Inflammatory macrophage (primary cell): ENCODE results near the gene U2AF2.
A peak's percentile ranks its signal among the peaks of the same experiment; 100 is the strongest.

Source experiments
- DNase-seq, 2 donors: peaks; one replicate each; pipeline ENCODE4 v3.0.0-alpha.2; 2020 to 2022

The U2AF2 gene

DNA sequence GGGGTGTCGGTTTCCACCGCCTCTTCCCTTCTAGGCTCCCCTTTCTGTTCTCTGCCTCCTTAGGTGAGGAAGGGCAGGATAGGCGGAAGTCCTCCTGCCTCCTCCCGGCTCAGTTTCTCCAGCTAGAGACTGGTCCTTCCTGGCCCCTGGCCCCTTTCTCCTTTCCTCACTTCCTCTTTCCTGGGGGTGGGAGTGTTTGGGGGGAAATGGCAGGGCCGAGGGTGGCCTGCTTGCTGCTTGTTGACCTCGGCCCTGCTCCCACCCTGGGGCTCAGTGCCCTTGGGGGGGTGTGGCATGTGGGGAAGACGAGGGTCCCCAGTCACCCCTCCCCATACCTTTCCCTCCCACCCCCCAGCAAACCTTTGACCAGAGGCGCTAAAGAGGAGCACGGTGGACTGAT is 5.0 kb downstream of the U2AF2 start:
- DNase-seq = no peak

DNA sequence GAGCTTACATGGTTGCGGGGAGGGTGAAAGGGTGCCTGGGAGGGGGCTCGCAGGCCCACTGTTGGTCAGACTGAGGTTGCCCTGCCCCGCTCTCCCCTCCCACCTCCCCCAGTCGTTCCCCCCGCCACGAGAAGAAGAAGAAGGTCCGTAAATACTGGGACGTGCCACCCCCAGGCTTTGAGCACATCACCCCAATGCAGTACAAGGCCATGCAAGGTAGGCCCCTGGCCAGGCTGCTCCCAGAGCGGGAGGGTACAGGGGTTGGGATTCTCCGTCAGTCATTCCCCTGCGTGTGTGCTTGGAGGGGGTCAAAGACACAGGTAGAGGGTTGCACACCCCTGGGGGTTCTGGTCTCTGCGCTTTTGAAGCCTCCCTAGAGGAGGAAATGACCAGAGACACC is 5.6 kb downstream of the U2AF2 start:
- no peak for DNase-seq

DNA sequence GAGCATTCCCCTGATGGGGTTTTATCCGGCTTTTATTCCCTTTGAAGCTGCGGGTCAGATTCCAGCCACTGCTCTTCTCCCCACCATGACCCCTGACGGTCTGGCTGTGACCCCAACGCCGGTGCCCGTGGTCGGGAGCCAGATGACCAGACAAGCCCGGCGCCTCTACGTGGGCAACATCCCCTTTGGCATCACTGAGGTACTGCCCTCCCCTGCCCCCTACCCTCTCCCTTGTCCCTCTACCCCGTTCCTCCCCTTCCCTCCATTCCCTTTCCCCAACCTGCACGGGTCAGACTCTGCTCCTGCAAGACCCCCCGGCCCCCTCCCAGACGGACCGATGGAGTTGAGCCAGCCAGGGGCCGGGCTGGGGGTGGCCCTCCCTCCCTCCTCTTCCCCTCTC is 6.2 kb downstream of the U2AF2 start:
- DNase-seq = no peak

DNA sequence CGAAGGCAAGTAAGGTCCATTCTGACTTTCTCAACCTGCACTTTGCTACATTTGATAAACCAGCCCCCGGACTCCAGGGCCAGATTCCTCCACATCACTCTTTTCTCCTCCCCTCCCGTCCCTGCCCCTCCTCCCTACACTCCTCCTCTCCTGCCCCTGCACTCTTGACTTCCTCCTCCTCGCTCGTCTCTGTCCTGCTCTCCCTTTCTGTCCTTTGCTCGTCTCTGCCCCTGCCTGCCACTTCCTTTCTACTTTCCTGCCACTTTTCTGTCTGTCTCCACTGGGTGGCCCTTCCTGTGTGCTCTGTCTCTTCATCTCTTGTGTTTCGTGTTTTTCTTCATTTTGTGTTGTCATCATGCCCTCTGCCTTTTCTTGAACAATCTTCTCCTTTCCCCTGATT is 7.0 kb downstream of the U2AF2 start:
- DNase-seq = no peak

DNA sequence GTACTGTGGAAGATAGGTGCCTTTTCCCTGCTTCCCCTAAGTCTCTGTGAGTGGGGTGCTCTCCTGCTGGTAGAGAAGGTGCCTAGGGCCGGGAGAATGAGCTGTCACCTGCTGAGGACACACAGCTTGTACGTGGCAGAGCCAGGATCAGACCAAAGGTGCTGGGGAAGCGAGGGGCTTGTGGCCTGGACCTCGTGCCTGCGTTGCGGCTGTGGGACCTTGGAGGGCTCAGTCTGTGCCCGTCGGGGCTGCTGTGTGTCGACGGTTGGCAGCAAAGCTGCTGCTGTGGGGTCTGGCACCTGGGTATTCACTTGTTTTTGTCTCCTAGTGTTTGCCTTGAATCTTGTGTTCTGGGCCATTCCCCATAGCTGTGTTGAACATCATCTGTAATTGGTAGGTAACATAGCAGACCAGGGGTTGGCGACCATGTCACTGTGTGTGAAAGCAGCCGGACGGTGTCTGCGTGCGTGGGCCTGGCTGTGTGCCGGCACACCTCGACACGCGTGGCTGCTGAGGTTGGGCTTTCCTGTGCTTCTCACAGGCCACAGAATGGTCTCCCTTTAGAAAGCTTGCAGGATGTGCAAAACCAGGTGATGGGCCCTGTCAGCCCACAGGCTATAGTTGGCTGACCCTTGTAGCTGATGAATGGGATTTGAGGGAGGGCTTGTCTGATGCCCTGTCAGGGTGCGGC is 9.2 kb downstream of the U2AF2 start:
- DNase-seq = no peak

DNA sequence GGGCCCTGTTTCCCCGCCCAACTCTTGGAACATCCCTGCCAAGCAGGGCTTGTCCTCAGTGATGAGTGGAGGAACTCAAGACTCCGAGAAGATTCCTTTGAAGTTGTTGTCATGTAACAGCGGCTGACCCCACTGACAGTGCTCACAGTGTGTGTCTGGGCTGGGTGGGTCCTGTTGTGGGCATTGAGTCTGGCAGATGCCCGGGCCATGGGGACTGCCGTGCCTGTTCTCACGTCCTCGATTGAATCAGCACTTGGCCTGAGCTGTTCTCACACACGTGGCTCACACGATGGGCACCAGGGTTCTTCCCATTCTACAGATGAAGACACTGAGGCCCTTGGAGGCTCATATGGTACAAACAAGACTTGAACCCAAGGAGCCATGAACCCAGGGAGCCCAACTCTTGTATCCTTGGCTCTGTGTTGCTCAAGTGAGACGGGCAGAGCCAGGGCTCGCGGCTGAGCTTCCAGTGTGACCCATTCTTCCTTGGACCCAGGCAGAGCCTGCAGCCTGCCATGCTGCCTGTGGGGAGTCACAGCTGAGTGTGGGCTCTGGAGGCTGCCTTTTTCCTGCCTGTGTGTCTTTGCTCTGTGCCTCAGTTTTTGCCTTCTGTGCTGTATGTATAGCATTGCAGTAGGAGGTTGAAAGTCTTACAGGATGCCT is 11.6 kb downstream of the U2AF2 start:
- DNase-seq = no peak

DNA sequence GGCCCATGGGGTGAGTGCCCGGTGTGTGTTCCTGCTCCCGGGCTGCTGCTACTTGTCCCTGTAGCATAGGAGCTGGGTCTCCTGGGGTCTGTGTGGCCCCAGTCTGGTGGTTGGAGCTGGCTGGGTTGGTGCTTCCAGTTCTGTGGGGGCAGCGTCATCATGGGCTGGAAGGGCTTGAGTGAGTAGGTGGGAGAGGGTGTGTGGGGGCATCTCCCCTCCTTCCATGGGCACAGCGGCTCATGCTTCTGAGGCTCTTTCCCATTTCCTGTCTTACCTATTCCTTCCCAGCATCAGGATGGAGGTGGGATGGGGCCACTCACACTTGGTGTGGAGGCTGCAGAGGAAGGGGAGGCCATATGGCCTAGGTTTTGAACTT is 12.2 kb downstream of the U2AF2 start:
- no peak for DNase-seq

DNA sequence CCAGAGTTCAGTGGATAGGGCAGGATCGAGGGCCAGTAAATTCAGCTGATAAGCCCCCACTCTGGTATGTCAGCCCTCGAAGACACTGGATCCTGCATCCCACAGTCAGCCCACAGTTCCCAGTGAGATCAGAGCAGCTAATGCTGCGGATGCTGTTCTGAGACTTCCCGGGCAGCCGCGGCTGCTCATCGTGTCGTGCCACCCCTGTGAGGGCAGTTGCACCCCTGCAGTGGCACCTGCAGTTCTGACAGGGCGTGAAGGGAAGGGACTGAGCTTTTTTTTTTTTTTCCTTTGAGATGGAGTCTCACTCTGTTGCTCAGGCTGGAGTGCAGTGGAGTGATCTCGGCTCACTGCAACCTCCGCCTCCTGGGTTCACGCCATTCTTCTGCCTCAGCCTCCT is 12.7 kb downstream of the U2AF2 start:
- no peak for DNase-seq

DNA sequence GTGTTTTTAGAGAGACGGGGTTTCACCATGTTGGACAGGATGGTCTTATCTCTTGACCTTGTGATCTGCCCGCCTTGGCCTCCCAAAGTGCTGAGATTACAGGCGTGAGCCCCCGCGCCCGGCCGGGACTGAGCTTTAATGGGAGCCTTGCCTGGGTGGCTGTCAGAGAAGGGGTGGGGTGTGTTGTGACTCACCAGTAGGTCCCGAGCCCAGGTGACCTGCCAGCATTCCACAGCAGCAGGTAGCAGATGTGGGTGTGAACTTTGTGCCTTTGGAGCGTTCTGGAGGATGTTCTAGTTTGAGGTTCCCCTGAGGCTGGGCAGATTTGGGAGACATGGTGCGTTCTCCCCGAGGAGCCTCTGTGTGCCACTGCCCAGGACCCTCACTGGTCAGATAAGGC is 13.1 kb downstream of the U2AF2 start:
- no peak for DNase-seq

DNA sequence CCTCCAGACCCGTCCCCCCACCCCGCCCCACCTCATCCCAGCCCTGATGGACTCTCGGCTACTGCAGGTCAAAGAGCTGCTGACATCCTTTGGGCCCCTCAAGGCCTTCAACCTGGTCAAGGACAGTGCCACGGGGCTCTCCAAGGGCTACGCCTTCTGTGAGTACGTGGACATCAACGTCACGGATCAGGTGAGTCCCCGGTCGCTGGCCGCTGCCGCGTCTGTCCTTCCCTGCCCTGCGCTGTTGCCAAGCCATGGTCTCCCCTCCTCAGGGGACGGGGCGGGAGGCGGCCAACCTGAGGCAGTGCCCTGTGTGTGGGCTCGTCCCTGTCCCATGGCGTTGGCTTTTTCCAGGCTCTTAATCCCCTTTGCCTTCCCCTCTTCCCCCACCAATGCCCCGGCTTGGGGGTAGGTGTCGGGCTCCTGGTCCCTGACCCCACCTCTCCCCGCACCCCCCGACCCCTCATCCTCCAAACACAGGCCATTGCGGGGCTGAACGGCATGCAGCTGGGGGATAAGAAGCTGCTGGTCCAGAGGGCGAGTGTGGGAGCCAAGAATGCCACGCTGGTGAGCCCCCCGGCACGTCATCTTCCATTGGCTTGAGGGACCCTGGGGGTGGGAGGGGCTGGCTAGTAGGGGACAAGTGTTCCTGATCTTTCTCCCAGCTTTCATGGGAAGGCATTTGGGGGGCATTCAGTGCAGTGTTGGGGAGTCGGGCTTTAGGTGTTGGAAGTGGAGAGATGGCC is 13.9 kb downstream of the U2AF2 start:
- no peak for DNase-seq

DNA sequence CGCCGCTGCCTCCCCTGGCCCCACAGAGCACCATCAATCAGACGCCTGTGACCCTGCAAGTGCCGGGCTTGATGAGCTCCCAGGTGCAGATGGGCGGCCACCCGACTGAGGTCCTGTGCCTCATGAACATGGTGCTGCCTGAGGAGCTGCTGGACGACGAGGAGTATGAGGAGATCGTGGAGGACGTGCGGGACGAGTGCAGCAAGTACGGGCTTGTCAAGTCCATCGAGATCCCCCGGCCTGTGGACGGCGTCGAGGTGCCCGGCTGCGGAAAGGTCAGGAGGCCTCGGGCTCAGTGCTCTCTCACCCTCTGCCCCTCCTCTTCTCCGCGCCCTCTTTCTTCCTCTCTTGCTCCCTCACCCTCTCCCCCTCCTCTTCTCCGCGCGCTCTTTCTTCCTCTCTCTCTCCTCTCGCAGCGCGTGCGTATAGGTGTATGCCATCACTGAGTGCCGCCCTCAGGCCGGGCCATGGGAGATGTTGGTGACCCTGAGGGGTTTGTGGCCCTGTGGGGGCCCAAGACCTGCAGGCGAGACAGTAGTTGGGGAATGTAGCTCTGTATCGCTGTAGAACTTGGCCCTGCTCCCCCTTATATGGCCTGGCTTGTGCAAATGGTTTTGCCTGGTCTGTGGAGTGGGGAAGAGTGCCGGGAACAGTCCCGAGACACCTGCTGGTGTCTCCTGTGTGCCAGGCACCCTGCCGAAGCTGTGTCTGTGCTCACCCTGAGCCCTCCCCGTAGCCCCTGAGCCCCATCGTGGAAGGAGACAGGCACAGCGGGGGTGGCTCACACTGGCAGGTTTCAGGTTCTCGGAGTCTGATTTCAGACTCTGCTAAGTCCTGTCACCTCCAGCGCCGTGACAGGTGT is 14.8 kb downstream of the U2AF2 start:
- DNase-seq = no peak

DNA sequence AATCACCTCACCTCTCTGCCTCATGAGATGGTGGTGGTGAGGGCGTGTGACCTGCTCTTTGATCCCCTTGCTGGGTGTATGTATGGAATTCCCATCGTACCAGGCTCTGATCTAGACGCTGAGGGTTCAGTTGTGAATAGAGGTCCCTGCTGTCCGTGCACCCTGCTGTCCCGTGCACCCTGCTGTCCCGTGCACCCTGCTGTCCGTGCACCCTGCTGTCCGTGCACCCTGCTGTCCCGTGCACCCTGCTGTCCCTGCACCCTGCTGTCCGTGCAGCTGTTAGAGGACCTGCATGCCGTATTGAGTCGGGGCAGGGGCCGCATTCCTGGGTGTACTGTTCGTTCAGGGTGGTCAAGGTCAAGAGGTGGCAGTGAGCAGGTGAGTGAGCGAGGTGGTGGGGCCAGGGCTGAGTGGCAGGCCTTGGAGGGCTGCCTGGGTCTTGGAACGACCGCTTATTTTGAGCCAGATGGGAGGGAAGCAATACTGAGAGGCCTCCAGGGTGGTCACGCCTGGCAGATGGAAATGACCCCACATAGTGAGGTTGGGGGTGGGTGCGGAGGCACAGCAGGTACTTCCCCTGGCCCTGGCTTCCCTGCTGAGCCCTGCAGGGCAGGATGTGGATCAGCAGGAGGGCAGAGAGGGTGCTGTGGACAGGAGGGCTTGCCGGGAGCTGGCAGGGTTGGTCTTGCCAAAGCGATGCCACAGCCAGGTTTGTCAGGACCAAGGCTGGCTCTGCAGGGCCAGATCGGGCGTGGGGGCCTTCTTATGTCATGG is 15.6 kb downstream of the U2AF2 start:
- no peak for DNase-seq

DNA sequence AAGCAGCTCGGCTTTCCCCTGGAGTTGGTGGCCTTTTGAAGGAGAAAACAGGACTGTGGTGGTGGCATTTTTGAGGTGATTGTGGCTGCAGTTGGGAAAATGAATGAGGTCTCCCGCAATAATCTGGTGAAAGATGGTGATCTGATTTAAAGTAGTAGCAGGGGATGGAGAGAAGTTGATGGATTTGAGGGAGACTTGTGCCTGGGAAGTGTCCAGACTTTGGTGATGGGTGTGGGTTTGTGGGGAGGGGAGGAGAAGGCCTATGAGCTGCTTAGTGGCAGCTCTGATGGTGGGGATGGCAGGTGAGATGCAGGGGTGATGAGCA is 16.2 kb downstream of the U2AF2 start:
- no peak for DNase-seq

DNA sequence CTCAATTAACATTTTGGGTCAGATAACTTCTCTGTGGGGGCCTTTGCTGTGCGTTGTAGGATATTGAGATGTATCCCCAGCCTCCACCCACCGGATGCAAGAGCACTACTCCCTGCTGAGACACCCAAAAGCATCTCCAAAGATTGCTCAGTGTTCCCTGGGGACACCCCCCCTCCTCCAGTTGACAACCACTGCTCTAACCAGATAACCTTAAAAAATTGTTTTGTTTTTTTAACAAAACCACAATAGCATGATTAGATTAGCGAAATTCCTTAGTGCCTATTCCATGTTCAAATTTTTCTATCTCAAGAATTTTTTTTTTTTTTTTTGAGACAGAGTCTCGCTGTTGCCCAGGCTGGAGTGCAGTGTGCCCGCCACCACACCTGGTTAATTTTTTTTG is 17.6 kb downstream of the U2AF2 start:
- DNase-seq = no peak

DNA sequence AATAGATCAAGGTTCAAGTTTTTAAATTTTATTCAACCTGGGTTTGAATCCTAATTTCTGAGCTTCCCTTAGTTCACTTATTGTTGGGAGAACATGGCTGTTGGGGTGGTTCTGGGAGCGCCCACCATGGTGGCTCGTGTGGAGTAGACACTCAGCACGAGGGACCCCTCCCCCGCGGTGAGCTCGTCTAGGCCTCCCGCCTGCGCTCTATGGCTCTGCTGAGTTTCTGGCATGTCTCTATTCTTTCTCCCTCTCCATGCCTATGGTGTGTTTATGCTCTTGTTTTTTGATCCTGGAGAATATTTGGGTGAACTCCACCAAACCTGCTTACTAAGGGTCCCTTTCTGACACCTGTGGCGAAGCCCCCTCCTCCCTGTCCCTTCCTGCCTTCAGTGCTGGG is 18.6 kb downstream of the U2AF2 start:
- no peak for DNase-seq

DNA sequence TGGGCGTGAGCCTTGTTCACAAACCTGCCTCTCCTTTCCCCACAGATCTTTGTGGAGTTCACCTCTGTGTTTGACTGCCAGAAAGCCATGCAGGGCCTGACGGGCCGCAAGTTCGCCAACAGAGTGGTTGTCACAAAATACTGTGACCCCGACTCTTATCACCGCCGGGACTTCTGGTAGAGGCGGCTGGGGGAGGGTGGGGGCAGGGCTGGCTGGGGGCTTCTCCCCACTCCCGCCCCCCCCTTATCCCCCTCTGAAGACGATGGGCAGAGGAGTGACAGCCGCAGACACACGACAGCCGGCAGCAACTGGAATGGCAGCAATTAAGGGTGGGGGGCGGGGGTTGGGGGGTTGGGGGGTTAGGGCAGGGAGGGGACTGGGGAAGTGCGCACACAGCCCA is 19.1 kb downstream of the U2AF2 start:
- DNase-seq = no peak

DNA sequence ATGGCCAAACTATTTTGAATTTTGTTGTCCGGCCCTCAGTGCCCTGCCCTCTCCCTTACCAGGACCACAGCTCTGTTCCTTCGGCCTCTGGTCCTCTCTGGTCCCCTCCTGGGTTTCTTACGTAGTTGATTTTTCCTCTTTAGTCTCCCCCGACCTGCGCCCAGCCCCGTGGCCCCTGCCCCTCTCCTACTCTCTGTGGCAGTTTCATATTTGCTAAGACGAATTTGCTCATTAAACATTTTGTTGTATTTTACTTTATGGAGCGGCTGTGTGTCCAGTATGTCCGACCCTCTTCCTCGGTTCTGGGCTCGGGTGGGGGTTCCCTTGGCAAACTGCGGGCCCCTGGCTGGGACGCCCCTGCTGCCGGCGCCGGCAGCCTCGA is 19.6 kb downstream of the U2AF2 start:
- no peak for DNase-seq

DNA sequence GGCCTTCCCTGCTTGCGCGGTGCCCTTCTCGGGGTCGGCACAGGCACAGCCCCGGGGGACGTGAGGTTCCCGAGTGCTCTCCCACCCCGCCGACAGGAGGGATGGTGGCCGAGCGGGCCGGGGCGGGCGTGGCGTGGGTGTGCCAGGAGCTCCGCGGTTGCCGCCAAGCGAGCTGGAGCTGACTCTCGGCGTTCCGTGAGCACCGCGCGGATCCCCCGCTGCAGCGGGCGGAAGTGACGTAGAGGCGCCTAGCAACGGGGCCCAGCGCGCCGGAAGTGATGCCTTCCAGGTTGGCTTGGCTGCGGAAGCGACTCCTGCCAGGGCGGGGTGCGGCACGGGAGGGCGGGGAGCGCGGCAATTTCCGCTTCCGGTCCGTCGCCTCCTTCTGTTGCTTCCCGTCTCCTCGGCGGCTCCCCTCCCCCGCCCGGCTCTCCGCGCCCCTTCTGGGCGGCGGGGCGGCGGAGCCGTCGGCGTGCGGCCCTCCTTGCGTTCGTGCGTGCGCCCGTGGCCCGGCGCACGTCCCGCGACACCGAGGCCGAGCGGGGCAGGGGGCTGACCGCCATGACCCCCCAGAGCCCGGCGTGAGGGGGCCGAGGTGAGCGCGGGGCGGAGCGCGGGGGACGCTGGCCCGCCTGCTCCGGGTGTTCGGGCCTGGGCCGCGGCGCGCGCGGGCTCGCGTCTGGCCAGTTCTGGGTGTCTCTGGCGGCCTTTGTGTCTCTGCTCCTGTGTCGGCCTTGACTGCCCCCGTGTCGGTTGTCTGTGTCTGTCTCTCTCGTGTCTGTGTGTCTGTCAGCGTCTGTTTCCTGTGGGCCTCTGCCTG is 20.2 kb downstream of the U2AF2 start, which contains the start of gene EPN1:
TSS of gene EPN1 (plus strand) at position 386 of the 820 bp plus-strand sequence. CDS start 3,402 bp downstream, outside the sequence.
- peak; percentile 96 to 97 for DNase-seq

DNA sequence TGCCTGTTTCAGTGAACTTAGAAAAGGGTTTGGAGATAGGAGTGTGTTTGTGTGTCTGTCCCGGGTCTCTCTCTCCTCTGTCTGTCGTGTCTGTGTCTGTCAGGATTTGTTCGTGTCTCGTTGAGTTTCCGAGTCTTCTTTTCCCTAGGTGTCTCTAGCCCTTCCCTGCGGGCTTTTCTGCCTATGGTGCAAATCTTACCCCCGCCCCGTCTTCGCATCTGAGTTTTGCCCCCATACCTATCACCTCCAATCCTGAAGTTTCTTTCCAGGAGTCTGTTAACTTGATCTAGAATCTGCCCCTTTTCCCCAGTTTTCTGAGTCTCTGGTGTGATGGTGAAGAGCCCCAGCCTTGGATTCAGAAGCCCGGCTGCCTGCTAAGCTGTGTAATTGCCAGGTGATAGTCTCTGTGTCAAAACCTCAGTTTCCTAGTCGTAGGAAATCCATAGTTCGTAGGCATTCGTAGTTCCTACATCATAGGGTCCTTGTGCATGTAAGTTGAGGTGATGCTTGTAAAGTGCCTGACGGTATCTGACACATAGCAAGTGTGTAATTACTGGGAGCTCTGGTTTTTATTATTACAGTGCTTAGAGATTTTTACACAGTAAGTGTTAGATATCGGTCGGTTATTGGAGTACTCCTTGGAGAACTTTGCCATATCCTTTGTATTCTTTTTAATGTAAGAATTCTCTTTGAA is 21.0 kb downstream of the U2AF2 start:
- no peak for DNase-seq

DNA sequence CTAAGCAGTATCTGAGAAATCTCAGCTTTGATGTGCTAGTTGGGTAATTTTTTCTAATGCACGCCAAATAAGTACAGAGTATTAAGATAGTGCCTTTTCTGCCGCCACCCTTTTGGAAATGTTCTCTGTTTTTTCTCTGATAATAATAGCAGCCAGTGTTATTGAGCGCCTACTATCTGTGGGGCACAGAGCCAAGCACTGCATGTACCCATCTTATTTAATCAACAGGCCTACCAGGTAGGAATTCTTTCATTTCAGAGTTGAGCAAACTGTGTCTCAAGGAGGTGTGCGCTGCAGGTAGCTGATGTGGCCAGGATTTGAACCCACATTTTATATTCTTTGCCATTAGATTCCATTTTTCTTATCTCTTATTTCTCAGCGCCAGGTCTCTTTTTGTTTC is 21.5 kb downstream of the U2AF2 start:
- DNase-seq = no peak
